HG03095 (cell line): Measurements from ENCODE around the gene LCN1.

ENCODE experiments used
- ATAC-seq: cut with Tn5 transposase; IDR thresholded peaks from one replicate; pipeline ENCODE4 v1.9.1; 2021; ENCODE audit warnings: moderate library complexity; ENCODE audit not compliant: unreplicated experiment

Gene LCN1

GRCh38 chr9:135488013-135488330 is 33.3 kb upstream of the LCN1 start:
- no peak for ATAC-seq

- ATAC-seq = no peak
Measured at GRCh38 chr9:135488527-135488926, 32.7 kb upstream of the LCN1 start.

- no peak for ATAC-seq
Measured at GRCh38 chr9:135489188-135489906, 31.9 kb upstream of the LCN1 start.

- no peak for ATAC-seq
Measured at GRCh38 chr9:135490166-135490870, 30.9 kb upstream of the LCN1 start.

GRCh38 chr9:135490980-135491464 is 30.2 kb upstream of the LCN1 start:
- no peak for ATAC-seq

GRCh38 chr9:135491764-135492163 is 29.5 kb upstream of the LCN1 start:
- ATAC-seq = no peak

GRCh38 chr9:135492886-135493669 is 28.2 kb upstream of the LCN1 start:
- ATAC-seq = no peak

GRCh38 chr9:135494791-135495559 is 26.3 kb upstream of the LCN1 start:
- ATAC-seq = no peak

- no peak for ATAC-seq
Measured at GRCh38 chr9:135498381-135499126, 22.7 kb upstream of the LCN1 start.

GRCh38 chr9:135499326-135500070 is 21.7 kb upstream of the LCN1 start:
- peak; percentile 40 for ATAC-seq

- peak; percentile 8 for ATAC-seq
Measured at GRCh38 chr9:135500071-135500524, 21.1 kb upstream of the LCN1 start.

GRCh38 chr9:135500525-135501260 is 20.5 kb upstream of the LCN1 start, which contains the start of gene MRPS2:
Gene MRPS2, plus strand, starts transcription at chr9:135500682. Its CDS starts 29 bp downstream, at chr9:135500711.
- peak; percentile 75 for ATAC-seq

GRCh38 chr9:135501261-135502167 is 19.7 kb upstream of the LCN1 start:
- no peak for ATAC-seq

GRCh38 chr9:135502168-135502872 is 18.9 kb upstream of the LCN1 start:
- no peak for ATAC-seq

- no peak for ATAC-seq
Measured at GRCh38 chr9:135502873-135503321, 18.3 kb upstream of the LCN1 start.

- ATAC-seq = no peak
Measured at GRCh38 chr9:135503371-135504261, 17.6 kb upstream of the LCN1 start.
